ENCODE results near the gene PIGQ.

Gene PIGQ

DNA sequence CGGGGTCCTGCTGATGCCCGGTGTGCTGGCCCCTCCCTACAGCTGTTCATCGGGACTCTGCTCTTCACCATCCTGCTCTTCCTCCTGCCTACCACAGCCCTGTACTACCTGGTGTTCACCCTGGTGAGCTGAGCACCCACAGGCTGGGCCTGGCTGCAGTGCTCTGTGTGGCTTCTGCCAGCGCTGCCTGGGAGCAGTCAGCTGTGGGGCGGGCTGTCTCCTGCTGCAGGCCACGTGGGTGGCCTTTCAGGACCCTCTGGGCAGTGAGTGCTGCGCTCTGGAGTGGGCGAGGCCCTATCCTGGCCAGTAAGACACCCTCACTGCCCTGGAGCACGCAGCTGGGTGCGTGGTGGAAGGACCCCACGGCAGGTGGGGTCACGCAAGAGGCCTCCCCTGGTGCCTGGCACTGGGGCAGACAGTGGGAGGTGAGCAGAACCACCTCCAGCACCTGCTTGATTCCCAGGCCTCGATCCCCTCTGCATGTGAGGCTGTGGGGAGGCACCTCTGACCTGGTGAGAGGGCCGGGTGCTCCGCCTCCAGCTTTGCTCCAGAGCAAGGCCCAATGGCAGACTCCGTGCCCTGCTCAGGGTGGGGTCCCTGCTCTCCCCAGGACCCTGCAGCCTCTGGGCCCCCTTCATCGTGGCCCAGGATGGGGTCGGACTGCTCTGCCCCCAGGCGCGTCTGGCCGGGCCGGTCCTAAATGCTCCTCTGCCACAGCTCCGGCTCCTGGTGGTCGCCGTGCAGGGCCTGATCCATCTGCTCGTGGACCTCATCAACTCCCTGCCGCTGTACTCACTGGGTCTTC, 10.6 kb downstream of the PIGQ start:
- Histone ChIP-seq H3K27ac (ENCODE audit: low read length) (no peak overlapping the region), H3K9ac (ENCODE audit: low read length) (no peak overlapping the region), H3K27me3 (ENCODE audit: control insufficient read depth, insufficient read depth, low read length) (peaks cover 2% of the 10 kb centered on the region), H3K36me3 (ENCODE audit: control insufficient read depth, low read depth, low read length) (no peaks in the 10 kb centered on the region), H3K4me3 (ENCODE audit: low read length) (no peak overlapping the region), H3K4me1 (ENCODE audit: control insufficient read depth, low read depth, low read length) (peaks cover 11% of the 10 kb centered on the region), H3K9me3 (ENCODE audit: control insufficient read depth, low read depth, low read length) (no peaks in the 10 kb centered on the region)

- H3K27me3 ChIP-seq (ENCODE audit: control insufficient read depth, insufficient read depth, low read length), result peaks cover 9% of the 10 kb centered on the region
- peaks cover 11% of the 10 kb centered on the region for H3K4me1 ChIP-seq (ENCODE audit: control insufficient read depth, low read depth, low read length)
- no peaks in the 10 kb centered on the region for H3K9me3 ChIP-seq (ENCODE audit: control insufficient read depth, low read depth, low read length)
- no peaks in the 10 kb centered on the region for H3K36me3 ChIP-seq (ENCODE audit: control insufficient read depth, low read depth, low read length)
- no peak overlapping the region for H3K27ac ChIP-seq (ENCODE audit: low read length)
- no peak overlapping the region for H3K4me3 ChIP-seq (ENCODE audit: low read length)
- H3K9ac ChIP-seq (ENCODE audit: low read length), result no peak overlapping the region
These were observed 11.3 kb downstream of the PIGQ start for GRCh38 chr16:580946-581498.

DNA sequence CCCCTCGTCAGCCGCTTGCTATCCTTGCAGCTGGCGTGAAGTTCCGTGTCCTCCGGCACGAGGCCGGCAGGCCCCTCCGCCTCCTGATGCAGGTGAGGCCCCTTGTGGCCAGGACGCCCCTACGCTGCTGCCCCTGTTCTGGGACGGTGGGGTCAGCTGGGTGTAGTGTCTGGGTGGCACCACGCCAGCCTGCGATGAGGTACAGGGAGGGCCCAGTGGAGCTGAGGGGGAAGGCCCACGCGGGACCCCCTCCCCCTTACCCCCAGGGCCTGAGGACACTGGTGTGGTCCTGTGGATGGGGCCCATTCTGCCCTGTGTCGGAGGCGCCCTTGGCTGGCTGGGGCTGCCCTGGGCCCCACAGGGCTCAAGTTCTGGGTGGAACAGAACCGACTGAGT, 12.4 kb downstream of the PIGQ start:
- Histone ChIP-seq H3K9me3 (ENCODE audit: control insufficient read depth, low read depth, low read length) (no peaks in the 10 kb centered on the region), H3K27ac (ENCODE audit: low read length) (no peak overlapping the region), H3K4me3 (ENCODE audit: low read length) (no peak overlapping the region), H3K27me3 (ENCODE audit: control insufficient read depth, insufficient read depth, low read length) (peaks cover 21% of the 10 kb centered on the region), H3K4me1 (ENCODE audit: control insufficient read depth, low read depth, low read length) (peaks cover 11% of the 10 kb centered on the region), H3K36me3 (ENCODE audit: control insufficient read depth, low read depth, low read length) (no peaks in the 10 kb centered on the region), H3K9ac (ENCODE audit: low read length) (no peak overlapping the region)

GRCh38 chr16:582614-583331, 13.0 kb downstream of the PIGQ start:
- Histone ChIP-seq H3K9ac (ENCODE audit: low read length) (no peak overlapping the region), H3K4me1 (ENCODE audit: control insufficient read depth, low read depth, low read length) (peaks cover 11% of the 10 kb centered on the region), H3K9me3 (ENCODE audit: control insufficient read depth, low read depth, low read length) (no peaks in the 10 kb centered on the region), H3K36me3 (ENCODE audit: control insufficient read depth, low read depth, low read length) (no peaks in the 10 kb centered on the region), H3K4me3 (ENCODE audit: low read length) (no peak overlapping the region), H3K27me3 (ENCODE audit: control insufficient read depth, insufficient read depth, low read length) (peaks cover 26% of the 10 kb centered on the region), H3K27ac (ENCODE audit: low read length) (no peak overlapping the region)

- Histone ChIP-seq H3K9ac (ENCODE audit: low read length) (no peak overlapping the region), H3K27ac (ENCODE audit: low read length) (no peak overlapping the region), H3K9me3 (ENCODE audit: control insufficient read depth, low read depth, low read length) (no peaks in the 10 kb centered on the region), H3K4me1 (ENCODE audit: control insufficient read depth, low read depth, low read length) (peaks cover 11% of the 10 kb centered on the region), H3K36me3 (ENCODE audit: control insufficient read depth, low read depth, low read length) (no peaks in the 10 kb centered on the region), H3K27me3 (ENCODE audit: control insufficient read depth, insufficient read depth, low read length) (peaks cover 27% of the 10 kb centered on the region), H3K4me3 (ENCODE audit: low read length) (no peak overlapping the region)
These were observed 13.7 kb downstream of the PIGQ start for GRCh38 chr16:583470-583814.

GRCh38 chr16:583815-584591, 14.2 kb downstream of the PIGQ start:
- Histone ChIP-seq H3K9me3 (ENCODE audit: control insufficient read depth, low read depth, low read length) (no peaks in the 10 kb centered on the region), H3K27me3 (ENCODE audit: control insufficient read depth, insufficient read depth, low read length) (peaks cover 27% of the 10 kb centered on the region), H3K27ac (ENCODE audit: low read length) (no peak overlapping the region), H3K36me3 (ENCODE audit: control insufficient read depth, low read depth, low read length) (no peaks in the 10 kb centered on the region), H3K9ac (ENCODE audit: low read length) (no peak overlapping the region), H3K4me1 (ENCODE audit: control insufficient read depth, low read depth, low read length) (peaks cover 11% of the 10 kb centered on the region), H3K4me3 (ENCODE audit: low read length) (peak overlapping the region; percentile 21)

DNA sequence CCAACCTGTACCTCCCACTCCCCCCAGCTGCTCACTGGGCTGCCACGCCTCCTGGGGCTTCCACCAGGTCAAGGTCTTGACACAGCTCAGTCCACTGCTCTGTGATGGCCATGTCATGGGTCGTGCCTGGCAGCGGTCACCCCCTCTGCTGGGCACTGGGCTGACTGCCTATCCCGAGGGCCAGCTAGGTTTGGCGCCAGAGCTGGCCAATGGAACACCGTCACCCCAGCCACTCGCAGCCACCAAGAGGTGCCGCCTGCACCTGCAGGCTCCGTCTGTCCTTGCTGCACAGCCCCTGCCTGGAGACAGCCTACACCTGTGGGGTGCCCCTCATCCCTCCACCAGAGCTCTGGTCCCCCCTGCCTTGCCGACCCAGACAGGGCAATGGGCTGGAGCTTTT, 15.6 kb downstream of the PIGQ start:
- Histone ChIP-seq H3K9me3 (ENCODE audit: control insufficient read depth, low read depth, low read length) (no peaks in the 10 kb centered on the region), H3K4me3 (ENCODE audit: low read length) (no peak overlapping the region), H3K36me3 (ENCODE audit: control insufficient read depth, low read depth, low read length) (no peaks in the 10 kb centered on the region), H3K27ac (ENCODE audit: low read length) (no peak overlapping the region), H3K27me3 (ENCODE audit: control insufficient read depth, insufficient read depth, low read length) (peaks cover 27% of the 10 kb centered on the region), H3K4me1 (ENCODE audit: control insufficient read depth, low read depth, low read length) (peaks cover 11% of the 10 kb centered on the region), H3K9ac (ENCODE audit: low read length) (no peak overlapping the region)

DNA sequence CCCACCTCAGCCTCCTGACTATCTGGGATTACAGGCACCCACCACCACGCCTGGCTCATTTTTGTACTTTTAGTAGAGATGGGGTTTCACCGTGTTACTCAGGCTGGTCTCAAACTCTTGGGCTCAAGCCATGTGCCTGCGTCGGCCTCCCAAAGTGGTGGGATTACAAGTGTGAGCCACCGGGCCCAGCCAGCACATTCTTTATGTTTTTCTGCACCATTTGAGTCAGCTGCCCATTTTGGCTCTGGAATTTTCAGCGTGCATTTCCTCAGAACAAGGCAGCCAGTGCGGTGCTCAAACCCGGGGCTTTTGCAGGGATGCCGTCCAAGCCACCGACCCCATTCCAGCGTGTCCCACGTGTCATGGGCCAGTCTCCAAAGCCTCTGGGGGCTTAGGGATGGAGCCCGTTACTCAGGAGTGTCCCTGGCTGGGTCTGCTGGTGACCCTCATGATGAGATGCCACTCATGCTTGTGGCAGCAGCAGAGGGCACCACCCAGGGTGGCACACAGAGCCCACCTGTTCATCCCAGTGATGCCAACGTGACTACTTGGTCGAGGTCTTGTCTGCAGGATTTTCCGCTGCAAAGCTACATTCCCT, 16.4 kb downstream of the PIGQ start:
- no peaks in the 10 kb centered on the region for H3K9me3 ChIP-seq (ENCODE audit: control insufficient read depth, low read depth, low read length)
- peaks cover 11% of the 10 kb centered on the region for H3K4me1 ChIP-seq (ENCODE audit: control insufficient read depth, low read depth, low read length)
- peaks cover 35% of the 10 kb centered on the region for H3K27me3 ChIP-seq (ENCODE audit: control insufficient read depth, insufficient read depth, low read length)
- no peaks in the 10 kb centered on the region for H3K36me3 ChIP-seq (ENCODE audit: control insufficient read depth, low read depth, low read length)
- no peak overlapping the region for H3K27ac ChIP-seq (ENCODE audit: low read length)
- no peak overlapping the region for H3K9ac ChIP-seq (ENCODE audit: low read length)
- no peak overlapping the region for H3K4me3 ChIP-seq (ENCODE audit: low read length)

- H3K4me3 ChIP-seq (ENCODE audit: low read length), result no peak overlapping the region
- peaks cover 42% of the 10 kb centered on the region for H3K27me3 ChIP-seq (ENCODE audit: control insufficient read depth, insufficient read depth, low read length)
- H3K27ac ChIP-seq (ENCODE audit: low read length), result no peak overlapping the region
- H3K36me3 ChIP-seq (ENCODE audit: control insufficient read depth, low read depth, low read length), result no peaks in the 10 kb centered on the region
- H3K4me1 ChIP-seq (ENCODE audit: control insufficient read depth, low read depth, low read length), result peaks cover 11% of the 10 kb centered on the region
- H3K9ac ChIP-seq (ENCODE audit: low read length), result no peak overlapping the region
- H3K9me3 ChIP-seq (ENCODE audit: control insufficient read depth, low read depth, low read length), result no peaks in the 10 kb centered on the region
These were observed 17.1 kb downstream of the PIGQ start for GRCh38 chr16:586645-587590.

DNA sequence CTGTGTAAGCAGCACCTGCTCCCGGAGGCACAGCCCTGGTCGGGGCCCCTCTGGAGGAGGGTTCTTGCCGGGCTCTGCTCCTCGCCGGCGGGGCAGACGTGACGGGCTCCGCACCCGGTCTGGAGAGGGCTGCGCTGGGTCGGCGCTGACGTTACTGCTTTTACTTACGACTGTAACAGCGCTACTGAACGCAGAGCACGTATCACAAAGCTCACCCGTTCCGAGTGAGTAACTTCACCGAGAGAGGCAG, 18.8 kb downstream of the PIGQ start:
- H3K36me3 ChIP-seq (ENCODE audit: control insufficient read depth, low read depth, low read length), result peaks cover 5% of the 10 kb centered on the region
- H3K27me3 ChIP-seq (ENCODE audit: control insufficient read depth, insufficient read depth, low read length), result peaks cover 44% of the 10 kb centered on the region
- H3K9ac ChIP-seq (ENCODE audit: low read length), result peak overlapping the region; percentile 89
- H3K27ac ChIP-seq (ENCODE audit: low read length), result peak overlapping the region; percentile 41
- peaks cover 5% of the 10 kb centered on the region for H3K4me1 ChIP-seq (ENCODE audit: control insufficient read depth, low read depth, low read length)
- H3K9me3 ChIP-seq (ENCODE audit: control insufficient read depth, low read depth, low read length), result no peaks in the 10 kb centered on the region
- H3K4me3 ChIP-seq (ENCODE audit: low read length), result peak overlapping the region; percentile 86

Data from iPS-18a (cell line).